GM12878 (cell line): ENCODE data around the gene ITGA7. TPM values are rescaled to one million over a fixed set of nuclear protein-coding genes. Genes with fewer than 3 reads are reported as not detected.

ENCODE experiments used
- ATAC-seq: fragments of 200-7000 bp; cut with Tn5 transposase; 3 replicates; pipeline ENCODE4 v1.9.1; 2020; ENCODE audit warnings: mild to moderate bottlenecking, moderate library complexity
- BruUV-seq: library from RNA; stranded (reverse); fragments of 400-500 nt; replicated peaks from 2 replicates; lab custom pipeline; 2021; lab: Mats Ljungman, UMichigan
- CTCF ChIA-PET: fragments of 300-600 bp; sonication (Branson Sonifier 250); formaldehyde crosslinking; extraction: SDS; loops from one replicate; lab custom pipeline; 2021; ENCODE audit warnings: inconsistent platforms; lab: Yijun Ruan, JAX
- POLR2A ChIA-PET: fragments of 350-600 bp; formaldehyde crosslinking; extraction: SDS; loops from one replicate; lab custom pipeline; 2021; ENCODE audit warnings: inconsistent platforms; lab: Charles Lee
- RAD21 ChIA-PET: fragments of 300-600 bp; sonication (Branson Sonifier 250); formaldehyde crosslinking; loops from one replicate; lab custom pipeline; 2023; ENCODE audit warnings: antibody characterized with exemption; ENCODE audit not compliant: unreplicated experiment; lab: Charles Lee
- SMC1A ChIA-PET: fragments of 300-600 bp; sonication (Branson Sonifier 250); formaldehyde crosslinking; loops from one replicate; lab custom pipeline; 2023; ENCODE audit not compliant: unreplicated experiment, uncharacterized antibody; lab: Charles Lee
- DNase-seq: peaks from one replicate; pipeline ENCODE4 v3.0.0-alpha.2; 2011; ENCODE audit warnings: low read depth, low spot score
- FAIRE-seq: peaks from 3 replicates; lab custom pipeline; 2011; peaks lifted over from hg19 to GRCh38; lab: Jason Lieb, UNC
- H2AFZ ChIP-seq: 2 replicates; pipeline ENCODE4 v1.6.0; 2011; ENCODE audit warnings: low read depth, low read length, control low read depth; ENCODE audit not compliant: control insufficient read depth
- H3K27ac ChIP-seq: 2 replicates; pipeline ENCODE4 v1.5.1; 2011; ENCODE audit warnings: control low read depth; ENCODE audit not compliant: control insufficient read depth, insufficient read depth
- H3K27me3 ChIP-seq, 2 experiments: replicated peaks in 1 of 2; 2 replicates each; pipeline versions ENCODE4 v1.6.0 to v1.6.1; 2011; ENCODE audit warnings: low read length in 1 of 2; ENCODE audit not compliant: control insufficient read depth in 2 of 2, insufficient read depth in 2 of 2
- H3K36me3 ChIP-seq, 2 experiments: 2 replicates each; pipeline ENCODE4 v1.5.1; 2011; ENCODE audit warnings: low read length in 1 of 2; ENCODE audit not compliant: control insufficient read depth in 2 of 2, insufficient read depth in 2 of 2
- H3K4me1 ChIP-seq: 2 replicates; pipeline ENCODE4 v1.6.1; 2011; ENCODE audit warnings: mild to moderate bottlenecking, low read length, moderate library complexity, mixed read lengths; ENCODE audit not compliant: control insufficient read depth, insufficient read depth
- H3K4me2 ChIP-seq: 2 replicates; pipeline ENCODE4 v1.6.0; 2011; ENCODE audit warnings: control low read depth; ENCODE audit not compliant: control insufficient read depth, insufficient read depth
- H3K4me3 ChIP-seq: fragments of 200-600 bp; sonication (generic); 2 replicates; pipeline ENCODE4 v1.5.1; 2016
- H3K79me2 ChIP-seq: 2 replicates; pipeline ENCODE4 v1.6.0; 2011; ENCODE audit warnings: low read length; ENCODE audit not compliant: control insufficient read depth, insufficient read depth
- H3K9ac ChIP-seq: 2 replicates; pipeline ENCODE4 v1.8.0; 2011; ENCODE audit warnings: low read length, control low read depth, mixed read lengths; ENCODE audit not compliant: control insufficient read depth, insufficient read depth
- H3K9me3 ChIP-seq: replicated peaks from 3 replicates; pipeline ENCODE4 v1.5.1; 2011; ENCODE audit warnings: mild to moderate bottlenecking, low read length; ENCODE audit not compliant: control insufficient read depth, insufficient read depth
- H4K20me1 ChIP-seq: 2 replicates; pipeline ENCODE4 v1.6.0; 2011; ENCODE audit not compliant: control insufficient read depth, insufficient read depth
- ATF7 ChIP-seq: fragments of 450-650 bp; IDR thresholded peaks from 2 replicates; pipeline ENCODE4 v1.6.1; 2016; ENCODE audit warnings: low read depth, mild to moderate bottlenecking
- CHD2 ChIP-seq: IDR thresholded peaks from 2 replicates; pipeline ENCODE4 v1.6.1; 2011; ENCODE audit warnings: low read depth, low read length, improper control_type of control experiment, borderline replicate concordance
- EP300 ChIP-seq, 2 experiments: fragments of 150-350 bp in 1 of 2; IDR thresholded peaks; 2 replicates each; pipeline ENCODE4 v1.6.1; 2011 to 2012; ENCODE audit warnings: low read depth in 2 of 2, low read length in 2 of 2, borderline replicate concordance in 1 of 2, improper control_type of control experiment in 1 of 2, inconsistent platforms in 1 of 2; ENCODE audit not compliant: control insufficient read depth in 1 of 2
- MAX ChIP-seq: IDR thresholded peaks from 2 replicates; pipeline ENCODE4 v1.6.1; 2012; ENCODE audit warnings: low read depth, low read length, improper control_type of control experiment
- MTA2 ChIP-seq: fragments of 450-650 bp; IDR thresholded peaks from 2 replicates; pipeline ENCODE4 v1.6.1; 2016; ENCODE audit warnings: low read depth, mild to moderate bottlenecking, moderate library complexity
- PAX5 ChIP-seq: IDR thresholded peaks from 2 replicates; pipeline ENCODE4 v1.6.1; 2011; ENCODE audit warnings: low read depth, low read length, borderline replicate concordance
- SMAD5 ChIP-seq: IDR thresholded peaks from 2 replicates; pipeline ENCODE4 v1.6.1; 2016; ENCODE audit warnings: antibody characterized with exemption, low read depth
- SMARCA5 ChIP-seq: fragments of 450-650 bp; IDR thresholded peaks from 2 replicates; pipeline ENCODE4 v1.6.1; 2017; ENCODE audit warnings: mild to moderate bottlenecking
- WGBS: methylation state at CpG from one replicate; pipeline ENCODE4 v1.1.6; 2016; ENCODE audit warnings: low lambda C conversion rate; ENCODE audit not compliant: insufficient replicate concordance, insufficient coverage; ENCODE audit errors: missing lambda C conversion rate; 5-methylcytosine and 5-hydroxymethylcytosine counted together
- in situ Hi-C: fragments of 300-500 bp; cut with MboI; formaldehyde crosslinking; loops from 9 replicates; pipeline ENCODE4 v1.14.3; 2018; ENCODE audit warnings: mixed read lengths
- intact Hi-C: fragments of 100-400 bp; cut with micrococcal nuclease; formaldehyde crosslinking; loops from one replicate; pipeline ENCODE4 v1.14.2; 2022; ENCODE audit not compliant: unreplicated experiment
- polyA plus RNA-seq, 11 experiments: library from polyadenylated mRNA; depleted of rRNA in 4 of 11; unstranded in 6 of 11; stranded (reverse) in 5 of 11; fragments of >200 nt; fragmentation: Nextera tagmentation in 4 of 11; fragmentation: Illumina TruSeq in 1 of 11; extraction: Ambion mirVana in 4 of 11; extraction: Trizol in 1 of 11; gene quantifications; 1 replicate in 1 of 11; 2 replicates in 10 of 11; pipeline versions ENCODE4 v1.2.1 to v1.2.3, GENCODE V29; 2011 to 2016; ENCODE audit warnings: inconsistent platforms in 2 of 11, missing spikeins in 2 of 11, low read depth in 1 of 11
- total RNA-seq, 4 experiments: library from RNA; depleted of rRNA in 3 of 4; stranded (reverse); fragments of >200 nt in 3 of 4; fragmentation: Illumina TruSeq in 1 of 4; extraction: Trizol in 1 of 4; gene quantifications; 2 replicates each; pipeline versions ENCODE4 v1.2.1 to v1.2.3, GENCODE V29; 2013 to 2021
- TF ChIP-seq, protein P1 (sequence below): IDR thresholded peaks from 2 replicates; pipeline ENCODE4 v1.6.1; 2012; ENCODE audit warnings: low read depth, low read length, improper control_type of control experiment
- TF ChIP-seq, protein P2 (sequence below): fragments of 450-650 bp; IDR thresholded peaks from 2 replicates; pipeline ENCODE4 v1.6.1; 2017; ENCODE audit warnings: antibody characterized with exemption, mild to moderate bottlenecking, moderate library complexity

The ITGA7 gene
- total and polyA plus RNA-seq, 10 of the 15 experiments (the other 5 are each of a cell fraction or from before 2014, with no cell fraction given), result 0.18 to 5.1 (median 1.5) TPM

GRCh38 chr12:55653031-55653430, 54.7 kb downstream of the ITGA7 start:
- SMC1A ChIA-PET, result no interaction called here
- FAIRE-seq (no peak), ATAC-seq (no peak), DNase-seq (no peak)
- Histone ChIP-seq H3K4me2 (no peak overlapping the region), H3K36me3 (no peaks in the 10 kb centered on the region), H3K79me2 (no peaks in the 10 kb centered on the region), H3K4me1 (no peaks in the 10 kb centered on the region), H3K9ac (no peak overlapping the region), H3K4me3 (no peak overlapping the region), H3K27ac (no peak overlapping the region), H3K27me3 (no peaks in the 10 kb centered on the region), H2AFZ (no peak overlapping the region), H4K20me1 (no peaks in the 10 kb centered on the region), H3K9me3 (peaks cover 8% of the 10 kb centered on the region; the same call in 2 of the 3 replicates)
- RAD21 ChIA-PET, result no interaction called here
- POLR2A ChIA-PET, result interaction anchor here (0.7 kb wide), 1 partner anchor 31 kb away, joined by 3 read pairs; no protein-coding TSS in a partner anchor
- CTCF ChIA-PET, result no interaction called here
- in situ Hi-C loops, result no loop called here
- WGBS, result 54% methylated on average over 3 of the region's 3 CpGs
- BruUV-seq, result no TSS peak
- intact Hi-C loops, result no loop called here
- TF ChIP-seq ATF7, result no peak
- TF ChIP-seq SMARCA5, result no peak
- TF ChIP-seq PAX5, result no peak
- no peak for TF ChIP-seq MTA2
- no peak for TF ChIP-seq MAX
- TF ChIP-seq SMAD5, result no peak
- TF ChIP-seq, protein P1, sequence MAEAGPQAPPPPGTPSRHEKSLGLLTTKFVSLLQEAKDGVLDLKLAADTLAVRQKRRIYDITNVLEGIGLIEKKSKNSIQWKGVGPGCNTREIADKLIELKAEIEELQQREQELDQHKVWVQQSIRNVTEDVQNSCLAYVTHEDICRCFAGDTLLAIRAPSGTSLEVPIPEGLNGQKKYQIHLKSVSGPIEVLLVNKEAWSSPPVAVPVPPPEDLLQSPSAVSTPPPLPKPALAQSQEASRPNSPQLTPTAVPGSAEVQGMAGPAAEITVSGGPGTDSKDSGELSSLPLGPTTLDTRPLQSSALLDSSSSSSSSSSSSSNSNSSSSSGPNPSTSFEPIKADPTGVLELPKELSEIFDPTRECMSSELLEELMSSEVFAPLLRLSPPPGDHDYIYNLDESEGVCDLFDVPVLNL, result no peak
- no peak for TF ChIP-seq EP300 (IDR thresholded peaks at IDR 0.05; ENCODE audit: borderline replicate concordance in 1 of 2, control insufficient read depth in 1 of 2, low read depth in 2 of 2, low read length in 2 of 2)
- no peak for TF ChIP-seq CHD2
- TF ChIP-seq, protein P2, sequence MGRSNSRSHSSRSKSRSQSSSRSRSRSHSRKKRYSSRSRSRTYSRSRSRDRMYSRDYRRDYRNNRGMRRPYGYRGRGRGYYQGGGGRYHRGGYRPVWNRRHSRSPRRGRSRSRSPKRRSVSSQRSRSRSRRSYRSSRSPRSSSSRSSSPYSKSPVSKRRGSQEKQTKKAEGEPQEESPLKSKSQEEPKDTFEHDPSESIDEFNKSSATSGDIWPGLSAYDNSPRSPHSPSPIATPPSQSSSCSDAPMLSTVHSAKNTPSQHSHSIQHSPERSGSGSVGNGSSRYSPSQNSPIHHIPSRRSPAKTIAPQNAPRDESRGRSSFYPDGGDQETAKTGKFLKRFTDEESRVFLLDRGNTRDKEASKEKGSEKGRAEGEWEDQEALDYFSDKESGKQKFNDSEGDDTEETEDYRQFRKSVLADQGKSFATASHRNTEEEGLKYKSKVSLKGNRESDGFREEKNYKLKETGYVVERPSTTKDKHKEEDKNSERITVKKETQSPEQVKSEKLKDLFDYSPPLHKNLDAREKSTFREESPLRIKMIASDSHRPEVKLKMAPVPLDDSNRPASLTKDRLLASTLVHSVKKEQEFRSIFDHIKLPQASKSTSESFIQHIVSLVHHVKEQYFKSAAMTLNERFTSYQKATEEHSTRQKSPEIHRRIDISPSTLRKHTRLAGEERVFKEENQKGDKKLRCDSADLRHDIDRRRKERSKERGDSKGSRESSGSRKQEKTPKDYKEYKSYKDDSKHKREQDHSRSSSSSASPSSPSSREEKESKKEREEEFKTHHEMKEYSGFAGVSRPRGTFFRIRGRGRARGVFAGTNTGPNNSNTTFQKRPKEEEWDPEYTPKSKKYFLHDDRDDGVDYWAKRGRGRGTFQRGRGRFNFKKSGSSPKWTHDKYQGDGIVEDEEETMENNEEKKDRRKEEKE, result no peak
